Spinal cord (tissue), 10 donors: ENCODE results near the gene SGMS1. TPM values are rescaled to one million over a fixed set of nuclear protein-coding genes. Genes with fewer than 3 reads are reported as not detected.
"Not testable (repeated sequence)": the region's sequence is repeated elsewhere in the genome, so short reads cannot be mapped to it uniquely, and the experiment has no call there.

Experiments used
- DNase-seq, 6 donors: peaks; one replicate each; pipeline versions ENCODE4 v3.0.0 to v3.0.0-alpha.2; 2013 to 2015; ENCODE audit warnings: low spot score in 6 of 6, low read depth in 4 of 6
- H3K27ac ChIP-seq: one replicate; pipeline ENCODE4 v1.5.1; 2013; ENCODE audit warnings: low read depth, low read length, control low read depth
- H3K27me3 ChIP-seq: one replicate; pipeline ENCODE4 v1.6.1; 2013; ENCODE audit warnings: low read length; ENCODE audit not compliant: control insufficient read depth, insufficient read depth
- H3K36me3 ChIP-seq: one replicate; pipeline ENCODE4 v1.6.1; 2013; ENCODE audit warnings: low read length; ENCODE audit not compliant: control insufficient read depth, insufficient read depth
- H3K4me1 ChIP-seq: one replicate; pipeline ENCODE4 v1.6.1; 2013; ENCODE audit warnings: low read length; ENCODE audit not compliant: control insufficient read depth, insufficient read depth
- H3K4me3 ChIP-seq: one replicate; pipeline ENCODE4 v1.5.1; 2013; ENCODE audit warnings: low read depth, low read length, control low read depth
- H3K9me3 ChIP-seq: one replicate; pipeline ENCODE4 v1.6.1; 2013; ENCODE audit warnings: low read length; ENCODE audit not compliant: control insufficient read depth, insufficient read depth
- WGBS: methylation state at CpG from one replicate; pipeline ENCODE4 v1.1.5; 2013; ENCODE audit warnings: missing lambda C conversion rate; ENCODE audit not compliant: insufficient coverage; 5-methylcytosine and 5-hydroxymethylcytosine counted together
- polyA plus RNA-seq, 2 donors: library from polyadenylated mRNA; unstranded; fragments of 120-200 nt; gene quantifications; one replicate each; pipeline ENCODE4 v1.2.1, GENCODE V29; 2013; ENCODE audit not compliant: insufficient read length in 2 of 2
- total RNA-seq, 2 donors: library from RNA; depleted of rRNA in 1 of 2; stranded (reverse); fragments of 120-200 nt in 1 of 2; fragments of >200 nt in 1 of 2; gene quantifications; one replicate each; pipeline versions ENCODE4 v1.2.3 to v1.2.4, GENCODE V29; 2013 to 2014
- donor health status: healthy.

The SGMS1 gene
- total and polyA plus RNA-seq, 4 donors = 24.5 to 57.2 (median 40.5) TPM

DNA sequence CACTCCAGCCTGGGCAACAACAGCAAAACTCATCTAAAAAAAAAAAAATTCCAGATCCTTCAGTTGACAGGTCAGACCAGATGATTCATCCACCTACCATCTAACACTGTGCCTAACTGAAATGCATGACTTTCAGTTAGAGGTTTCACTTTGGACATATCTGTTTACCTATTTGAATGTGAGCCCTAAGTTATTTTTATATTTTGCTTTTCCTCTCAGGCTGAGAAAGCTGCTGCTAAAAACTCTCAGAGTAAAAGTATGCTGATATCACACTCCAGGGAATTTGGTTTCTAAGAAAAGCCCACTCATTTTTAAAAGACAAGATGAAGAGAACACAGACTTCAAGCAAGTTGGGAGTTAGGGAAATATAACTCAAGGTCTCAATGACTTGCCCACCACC lies 126.0 kb downstream of the SGMS1 start:
- H3K36me3 ChIP-seq = no peaks in the 10 kb centered on the region
- no peak for DNase-seq
- H3K4me3 ChIP-seq = no peak overlapping the region
- H3K4me1 ChIP-seq = no peaks in the 10 kb centered on the region
- H3K9me3 ChIP-seq = no peaks in the 10 kb centered on the region
- no peak overlapping the region for H3K27ac ChIP-seq
- H3K27me3 ChIP-seq = no peaks in the 10 kb centered on the region

DNA sequence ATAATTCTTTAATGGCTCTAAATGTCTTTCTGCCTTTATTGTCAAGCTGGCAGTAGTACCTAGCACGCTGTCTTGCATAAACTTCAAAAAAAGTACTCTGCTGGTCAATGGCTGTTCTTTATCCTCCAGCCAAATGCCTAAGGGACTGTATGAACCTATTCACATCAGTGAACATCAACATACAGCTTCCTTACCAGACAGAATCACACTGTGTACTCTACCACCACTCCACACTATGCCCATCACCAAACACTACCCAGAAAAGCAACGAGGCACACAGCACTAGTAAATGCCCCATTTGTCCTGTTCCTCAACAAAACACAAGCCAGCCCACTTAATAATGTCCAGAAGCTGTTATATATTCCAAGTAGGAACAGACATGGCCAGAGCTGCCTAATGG lies 127.5 kb downstream of the SGMS1 start:
- WGBS = 40% methylated on average over 1 of the region's 2 CpGs

DNA sequence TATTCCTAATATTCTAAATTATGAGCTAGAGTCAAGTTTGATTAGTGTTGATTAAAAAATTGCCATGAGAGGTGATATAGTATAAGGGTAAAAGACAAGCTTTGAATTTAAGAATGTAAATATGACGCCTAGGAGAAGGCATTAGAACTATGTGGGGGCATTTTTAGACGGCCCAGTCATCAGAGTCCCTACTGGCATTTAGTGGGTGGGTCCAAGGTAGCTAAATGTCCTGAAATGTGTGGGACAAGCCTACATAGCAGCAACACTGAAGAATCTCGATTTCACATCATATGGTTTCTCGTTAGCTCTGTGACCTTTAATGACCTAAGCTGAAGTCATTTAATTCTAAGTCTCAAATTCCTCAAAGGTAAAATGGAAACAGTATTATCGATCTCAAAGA lies 133.5 kb downstream of the SGMS1 start:
- H3K9me3 ChIP-seq = no peaks in the 10 kb centered on the region
- 93% methylated on average over 4 of the region's 5 CpGs for WGBS
- DNase-seq = no peak
- H3K27ac ChIP-seq = no peak overlapping the region
- no peaks in the 10 kb centered on the region for H3K36me3 ChIP-seq
- H3K4me1 ChIP-seq = no peaks in the 10 kb centered on the region
- no peaks in the 10 kb centered on the region for H3K27me3 ChIP-seq
- H3K4me3 ChIP-seq = no peak overlapping the region

More for the DNA sequence above, 127.5 kb downstream of the SGMS1 start:
- H3K4me1 ChIP-seq = no peaks in the 10 kb centered on the region
- no peaks in the 10 kb centered on the region for H3K9me3 ChIP-seq
- no peak overlapping the region for H3K27ac ChIP-seq
- H3K27me3 ChIP-seq = no peaks in the 10 kb centered on the region
- H3K4me3 ChIP-seq = no peak overlapping the region
- no peaks in the 10 kb centered on the region for H3K36me3 ChIP-seq
- DNase-seq = no peak

DNA sequence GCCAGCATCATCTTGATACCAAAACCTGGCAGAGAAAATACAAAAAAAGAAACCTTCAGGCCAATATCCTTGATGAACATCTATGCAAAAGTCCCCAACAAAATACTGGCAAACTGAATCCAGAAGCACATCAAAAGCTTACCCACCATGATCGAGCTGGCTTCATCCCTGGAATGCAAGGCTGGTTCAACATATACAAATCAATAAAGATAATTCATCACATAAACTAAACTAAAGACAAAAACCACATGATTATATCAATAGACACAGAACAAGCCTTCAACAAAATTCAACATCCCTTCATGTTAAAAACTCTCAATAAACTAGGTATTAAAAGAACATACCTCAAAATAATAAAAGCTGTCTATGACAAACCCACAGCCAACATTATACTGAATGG lies 139.2 kb downstream of the SGMS1 start:
- not testable (repeated sequence) for H3K4me3 ChIP-seq, H3K36me3 ChIP-seq, H3K9me3 ChIP-seq, H3K27ac ChIP-seq, DNase-seq, H3K4me1 ChIP-seq, H3K27me3 ChIP-seq
- WGBS = 100% methylated on average over 1 of the region's 1 CpG

DNA sequence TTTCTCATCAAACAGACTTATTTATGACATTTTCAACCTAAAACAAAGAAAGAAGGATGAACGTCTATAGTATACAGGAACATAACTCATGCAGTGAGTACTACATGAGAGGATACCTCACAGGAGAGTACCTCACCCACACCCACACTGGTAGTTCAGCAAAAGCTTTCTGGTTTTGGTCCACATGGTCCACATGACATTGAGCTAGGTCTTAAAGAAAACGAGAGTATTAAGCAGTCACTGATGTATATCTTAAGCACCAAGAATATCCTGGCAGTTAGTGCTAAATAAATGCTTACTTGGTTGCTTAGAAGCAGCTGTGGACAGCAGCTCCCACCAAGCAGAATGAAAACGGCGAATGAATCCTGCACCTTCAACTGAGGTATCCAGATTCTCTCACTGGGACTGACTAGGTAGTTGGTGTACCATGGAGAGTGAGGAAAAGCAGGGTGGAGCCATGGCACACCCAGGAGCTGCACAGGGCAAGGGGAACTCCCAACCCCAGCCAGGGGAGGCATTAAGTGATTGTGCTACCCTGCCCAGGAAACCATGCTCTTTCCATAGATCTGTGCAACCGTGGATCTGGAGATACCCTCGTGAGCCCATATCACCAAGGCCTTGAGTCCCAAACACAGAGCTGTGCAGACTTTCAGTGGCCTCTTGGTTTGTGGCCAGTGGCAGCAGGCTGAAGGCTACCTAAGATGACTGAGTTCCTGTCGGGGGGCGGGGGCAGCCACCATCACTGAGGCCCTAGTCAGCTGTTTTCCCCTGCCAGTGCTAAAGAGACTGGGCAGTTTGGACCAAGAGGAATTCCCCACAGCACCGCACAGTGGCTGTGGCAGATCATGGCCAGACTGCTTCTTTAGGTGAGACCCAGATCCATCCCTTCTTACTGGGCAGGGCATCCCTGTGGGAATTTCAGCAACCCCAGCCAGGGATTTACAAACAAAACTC lies 143.4 kb downstream of the SGMS1 start:
- Histone ChIP-seq H3K4me1 (no peaks in the 10 kb centered on the region), H3K27me3 (no peaks in the 10 kb centered on the region), H3K9me3 (peaks cover 3% of the 10 kb centered on the region), H3K36me3 (no peaks in the 10 kb centered on the region), H3K4me3 (no peak overlapping the region), H3K27ac (no peak overlapping the region)
- no peak for DNase-seq
- 95% methylated on average over 7 of the region's 9 CpGs for WGBS

DNA sequence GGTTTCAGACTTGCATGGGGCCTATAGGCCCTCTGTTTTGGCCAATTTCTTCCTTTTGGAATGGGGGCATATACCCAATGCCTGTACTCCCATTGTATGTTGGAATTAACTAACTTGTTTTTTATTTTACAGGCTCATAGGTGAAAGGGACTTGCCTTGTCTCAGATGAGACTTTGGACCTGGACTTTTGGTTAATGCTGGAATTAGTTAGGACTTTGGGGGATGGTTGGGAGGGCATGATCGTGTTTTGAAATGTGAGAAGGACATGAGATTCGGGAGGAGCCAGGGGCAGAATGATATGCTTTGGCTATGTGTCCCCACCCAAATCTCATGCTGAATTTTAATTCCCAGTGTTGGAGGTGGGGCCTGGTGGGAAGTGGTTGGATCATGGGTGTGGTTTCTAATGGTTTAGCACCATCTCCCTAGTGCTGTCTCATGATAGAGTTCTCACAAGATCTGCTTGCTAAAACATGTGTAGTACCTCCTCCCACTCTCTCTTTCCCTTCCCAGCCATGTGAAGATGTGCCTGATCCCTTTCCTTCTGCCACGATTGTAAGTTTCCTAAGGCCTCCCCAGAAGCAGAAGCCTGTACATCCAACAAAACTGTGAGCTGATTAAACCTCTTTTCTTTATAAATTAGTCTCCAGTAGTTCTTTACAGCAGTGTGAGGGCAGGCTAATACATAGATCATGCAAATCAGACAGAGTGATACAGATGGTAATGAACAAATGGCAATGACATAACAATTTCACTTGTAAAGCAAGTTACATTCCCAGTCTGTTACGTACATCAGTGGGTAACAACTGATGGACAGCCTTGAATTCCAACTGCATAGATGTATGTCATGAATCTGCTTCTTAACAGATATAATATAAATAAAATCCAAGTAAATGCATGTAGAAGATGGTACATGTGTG lies 146.2 kb downstream of the SGMS1 start:
- Histone ChIP-seq H3K9me3 (no peaks in the 10 kb centered on the region), H3K27me3 (no peaks in the 10 kb centered on the region), H3K4me3 (no peak overlapping the region), H3K27ac (no peak overlapping the region), H3K4me1 (no peaks in the 10 kb centered on the region), H3K36me3 (no peaks in the 10 kb centered on the region)
- WGBS = 85% methylated on average over 3 of the region's 4 CpGs
- DNase-seq = no peak

DNA sequence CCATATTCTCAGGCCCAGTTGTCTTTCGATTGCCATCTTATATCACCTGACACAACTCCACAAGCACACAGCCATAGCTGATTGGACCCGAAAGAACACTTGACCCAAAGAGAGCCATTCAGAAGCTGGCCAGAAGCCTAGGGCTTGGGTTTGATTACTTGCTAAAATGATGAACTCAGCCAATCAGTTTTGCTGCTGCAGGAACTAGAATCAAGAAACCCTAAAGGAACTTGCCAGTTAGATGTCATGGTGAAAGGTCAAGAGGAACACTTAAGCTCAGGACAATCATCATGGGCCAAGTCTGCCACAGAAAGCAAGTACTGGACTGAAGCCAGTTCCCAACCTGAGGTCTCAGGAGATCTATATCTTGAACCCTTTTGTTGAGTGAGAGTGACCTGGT lies 150.0 kb downstream of the SGMS1 start:
- Histone ChIP-seq H3K9me3 (no peaks in the 10 kb centered on the region), H3K36me3 (no peaks in the 10 kb centered on the region), H3K4me3 (no peak overlapping the region), H3K27me3 (no peaks in the 10 kb centered on the region), H3K4me1 (no peaks in the 10 kb centered on the region), H3K27ac (no peak overlapping the region)
- WGBS = 100% methylated on average over 1 of the region's 2 CpGs
- DNase-seq = no peak

DNA sequence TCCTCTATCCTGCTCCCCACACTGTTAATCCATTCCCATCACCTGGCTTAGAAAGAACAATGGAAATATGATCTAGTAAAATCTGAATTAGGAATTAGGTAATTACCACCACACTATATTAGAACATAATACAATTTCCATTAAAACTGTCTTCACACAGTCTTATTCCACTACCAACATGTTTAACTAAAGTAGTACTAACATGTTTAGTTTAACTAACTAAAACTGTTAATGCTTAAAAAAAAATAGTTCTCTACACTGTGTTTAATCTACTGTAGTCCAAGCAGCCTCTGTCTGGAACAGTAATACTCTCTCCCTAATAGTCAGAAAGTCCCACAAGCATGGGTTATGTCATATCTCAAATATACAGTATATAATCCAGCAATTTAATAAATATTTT lies 150.8 kb downstream of the SGMS1 start:
- H3K4me1 ChIP-seq = no peaks in the 10 kb centered on the region
- H3K4me3 ChIP-seq = no peak overlapping the region
- no peaks in the 10 kb centered on the region for H3K9me3 ChIP-seq
- DNase-seq = no peak
- H3K36me3 ChIP-seq = no peaks in the 10 kb centered on the region
- H3K27ac ChIP-seq = no peak overlapping the region
- H3K27me3 ChIP-seq = no peaks in the 10 kb centered on the region

DNA sequence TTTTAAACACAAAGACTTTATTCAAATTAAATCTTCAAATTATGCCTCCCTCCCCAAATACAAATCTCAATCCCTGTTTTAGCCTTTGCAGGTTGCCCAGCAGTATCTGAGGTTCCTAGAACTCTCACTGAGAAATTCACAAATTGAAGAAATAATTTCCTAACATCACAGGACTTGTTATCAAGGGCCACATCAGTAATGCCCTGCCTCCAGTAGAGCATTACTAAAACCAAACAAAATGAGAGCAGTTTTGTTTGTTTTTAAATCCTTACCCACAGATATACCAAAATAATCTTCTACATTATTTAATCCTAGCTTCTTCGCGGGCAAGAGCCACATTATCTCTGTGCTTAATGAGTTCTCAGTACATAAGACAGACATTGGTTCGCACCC lies 152.2 kb downstream of the SGMS1 start:
- H3K36me3 ChIP-seq = no peaks in the 10 kb centered on the region
- DNase-seq = no peak
- H3K27me3 ChIP-seq = no peaks in the 10 kb centered on the region
- no peak overlapping the region for H3K27ac ChIP-seq
- no peak overlapping the region for H3K4me3 ChIP-seq
- H3K9me3 ChIP-seq = no peaks in the 10 kb centered on the region
- H3K4me1 ChIP-seq = no peaks in the 10 kb centered on the region
- WGBS = no CpG with 5 or more reads among the region's 3 CpGs
